Measurements from ENCODE around the gene SLC6A8.
"Not testable (repeated sequence)": the region's sequence is repeated elsewhere in the genome, so short reads cannot be mapped to it uniquely, and the experiment has no call there.

The SLC6A8 gene

GRCh38 chrX:153709726-153710674 is 22.3 kb downstream of the SLC6A8 start:
- DNase-seq: no peak

- DNase-seq: no peak
Measured at GRCh38 chrX:153714256-153714655, 26.5 kb downstream of the SLC6A8 start.

GRCh38 chrX:153717445-153717844 is 29.7 kb downstream of the SLC6A8 start:
- no peak for DNase-seq

- no peak for DNase-seq
Measured at GRCh38 chrX:153719238-153719637, 31.5 kb downstream of the SLC6A8 start.

- no peak for DNase-seq
Measured at GRCh38 chrX:153719701-153720100, 32.0 kb downstream of the SLC6A8 start.

GRCh38 chrX:153722704-153723350 is 35.1 kb downstream of the SLC6A8 start:
- no peak for DNase-seq

GRCh38 chrX:153723351-153724251 is 35.9 kb downstream of the SLC6A8 start:
- DNase-seq: peak; percentile 70

GRCh38 chrX:153724252-153725038 is 36.7 kb downstream of the SLC6A8 start, which contains the start of the genes ABCD1 and BCAP31:
ABCD1 (plus strand) TSS chrX:153724856; CDS start chrX:153725267, 411 bp downstream.
BCAP31 (minus strand) TSS chrX:153724387; CDS start chrX:153723244, 1,143 bp downstream.
- peak; percentile 98 for DNase-seq

GRCh38 chrX:153725039-153725831 is 37.5 kb downstream of the SLC6A8 start:
- DNase-seq: no peak

- DNase-seq: no peak
Measured at GRCh38 chrX:153725832-153726285, 38.1 kb downstream of the SLC6A8 start.

GRCh38 chrX:153726286-153727122 is 38.8 kb downstream of the SLC6A8 start:
- DNase-seq: peak; percentile 47

GRCh38 chrX:153727123-153727931 is 39.6 kb downstream of the SLC6A8 start:
- DNase-seq: peak; percentile 61

- DNase-seq: no peak
Measured at GRCh38 chrX:153728095-153728494, 40.4 kb downstream of the SLC6A8 start.

GRCh38 chrX:153728951-153729631 is 41.4 kb downstream of the SLC6A8 start:
- DNase-seq: no peak

- DNase-seq: not testable (repeated sequence)
Measured at GRCh38 chrX:153730115-153730514, 42.4 kb downstream of the SLC6A8 start.

GRCh38 chrX:153731117-153731844 is 43.6 kb downstream of the SLC6A8 start:
- no peak for DNase-seq

- DNase-seq: no peak
Measured at GRCh38 chrX:153731845-153732215, 44.1 kb downstream of the SLC6A8 start.

- DNase-seq: no peak
Measured at GRCh38 chrX:153732401-153732800, 44.7 kb downstream of the SLC6A8 start.
